Measurements from ENCODE around the gene PLEKHG2. TPM values are rescaled to one million over a fixed set of nuclear protein-coding genes. Genes with fewer than 3 reads are reported as not detected.

The PLEKHG2 gene
- total and polyA plus RNA-seq, 4 donors: 2.1 to 4.5 (median 3.0) TPM

- TF ChIP-seq ZBTB33 (IDR thresholded peaks at IDR 0.05): no peak
- no peak for TF ChIP-seq REST (IDR thresholded peaks at IDR 0.05)
- TF ChIP-seq JUND (IDR thresholded peaks at IDR 0.05): no peak
- TF ChIP-seq EGR1 (IDR thresholded peaks at IDR 0.05; ENCODE audit: low read depth in 2 of 2): no peak
These were observed 21.9 kb downstream of the PLEKHG2 start (continued) for GRCh38 chr19:39434123-39435076.

- DNase-seq (ENCODE audit: low spot score): peak; percentile 98
- Histone ChIP-seq H3K36me3 (ENCODE audit: control insufficient read depth in 4 of 4, insufficient read depth in 3 of 4, low read depth in 1 of 4, low read length in 3 of 4) (peaks cover 15 to 24% (median 17%) of the 10 kb centered on the region in 4 donors), H3K4me3 (ENCODE audit: low read depth in 1 of 3, low read length in 3 of 3) (peak within 1 kb of the TSS; percentile 77 to 90 (median 81)), H3K9ac (ENCODE audit: low read depth in 1 of 2, low read length in 2 of 2) (peak within 1 kb of the TSS; percentile 86 to 91), H3K27ac (ENCODE audit: low read depth in 1 of 2, low read length in 2 of 2) (peak within 1 kb of the TSS; percentile 79 to 81), H3K27me3 (ENCODE audit: control insufficient read depth in 4 of 4, insufficient read depth in 4 of 4, low read length in 3 of 4) (no peaks in the 10 kb centered on the region), H3K4me1 (ENCODE audit: control insufficient read depth in 4 of 4, insufficient read depth in 4 of 4, low read length in 3 of 4) (peaks cover 4 to 32% (median 17%) of the 10 kb centered on the region in 4 donors), H3K9me3 (ENCODE audit: control insufficient read depth in 4 of 4, low read length in 3 of 4) (no peaks in the 10 kb centered on the region)
- under 1% methylated on average over 61 of the region's 61 CpGs for WGBS
- peak; percentile 8 to 32 for TF ChIP-seq HNF4A (conservative IDR thresholded peaks at IDR 0.05)
- TF ChIP-seq RAD21 (IDR thresholded peaks at IDR 0.05): peak in 1 of 2 donors; percentile 50
- no peak for TF ChIP-seq CTCF (IDR thresholded peaks at IDR 0.05; ENCODE audit: low read depth, low read length, missing input control)
- TF ChIP-seq TAF1 (conservative IDR thresholded peaks at IDR 0.05): peak; percentile 99
- TF ChIP-seq RXRA (IDR thresholded peaks at IDR 0.05): peak; percentile 33 to 44
- TF ChIP-seq EGR1 (IDR thresholded peaks at IDR 0.05; ENCODE audit: low read depth in 2 of 2): peak in 1 of 2 donors; percentile 75
- no peak for TF ChIP-seq JUND (IDR thresholded peaks at IDR 0.05)
- TF ChIP-seq YY1 (IDR thresholded peaks at IDR 0.05): peak; percentile 93
- peak; percentile 51 for TF ChIP-seq FOXA1 (IDR thresholded peaks at IDR 0.05)
- TF ChIP-seq REST (IDR thresholded peaks at IDR 0.05): peak; percentile 93
- TF ChIP-seq NR2F2 (IDR thresholded peaks at IDR 0.05): peak; percentile 33
- peak; percentile 88 for TF ChIP-seq MAX (IDR thresholded peaks at IDR 0.05)
- TF ChIP-seq FOXA2 (IDR thresholded peaks at IDR 0.05): peak; percentile 10
- TF ChIP-seq ZBTB33 (IDR thresholded peaks at IDR 0.05): peak; percentile 98
- peak; percentile 82 to 98 for TF ChIP-seq GABPA (IDR thresholded peaks at IDR 0.05 in 1 of 2, conservative IDR thresholded peaks at IDR 0.05 in 1 of 2)
- TF ChIP-seq HNF4G (IDR thresholded peaks at IDR 0.05): no peak
- peak; percentile 71 for TF ChIP-seq SP1 (IDR thresholded peaks at IDR 0.05)
These were observed 23.3 kb downstream of the PLEKHG2 start, which contains the start of gene RPS16 for GRCh38 chr19:39435499-39436349. Gene RPS16, minus strand, starts transcription at chr19:39435949. Its CDS starts 54 bp downstream, at chr19:39435895.
